ENCODE measurements around the gene ITPK1.
"Not testable (repeated sequence)": the region's sequence is repeated elsewhere in the genome, so short reads cannot be mapped to it uniquely, and the experiment has no call there.

The ITPK1 gene

DNA sequence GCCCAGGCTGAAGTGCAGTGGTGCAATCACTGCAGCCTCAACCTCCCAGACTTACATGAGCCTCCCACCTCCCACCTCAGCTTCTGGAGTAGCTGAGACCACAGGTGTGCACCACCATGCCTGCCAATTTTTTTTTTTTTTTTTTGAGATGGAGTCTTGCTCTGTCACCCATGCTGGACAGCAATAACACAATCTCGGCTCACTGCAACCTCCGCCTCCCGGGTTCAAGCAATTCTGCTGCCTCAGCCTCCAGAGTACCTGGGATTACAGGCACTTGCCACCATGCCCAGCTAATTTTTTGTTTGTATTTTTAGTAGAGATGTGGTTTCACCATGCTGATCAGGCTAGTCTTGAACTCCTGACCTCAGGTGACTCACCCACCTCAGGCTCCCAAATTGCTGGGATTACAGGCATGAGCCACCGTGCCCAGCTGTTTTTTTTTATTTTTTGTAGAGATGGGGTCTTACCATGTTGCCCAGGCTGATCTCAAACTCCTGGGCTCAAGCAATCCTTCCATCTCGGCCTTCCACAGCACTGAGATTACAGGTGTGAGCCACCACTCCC lies 15.6 kb upstream of the ITPK1 start:
- not testable (repeated sequence) for DNase-seq (ENCODE audit: low read depth in 2 of 2)

- DNase-seq (ENCODE audit: low read depth in 2 of 2) = no peak
Observed at GRCh38 chr14:93128725-93129459, 13.2 kb upstream of the ITPK1 start.

- DNase-seq (ENCODE audit: low read depth in 2 of 2) = no peak
Observed at GRCh38 chr14:93126111-93126510, 10.4 kb upstream of the ITPK1 start.

GRCh38 chr14:93122826-93123225 lies 7.1 kb upstream of the ITPK1 start:
- DNase-seq (ENCODE audit: low read depth in 2 of 2) = no peak

DNA sequence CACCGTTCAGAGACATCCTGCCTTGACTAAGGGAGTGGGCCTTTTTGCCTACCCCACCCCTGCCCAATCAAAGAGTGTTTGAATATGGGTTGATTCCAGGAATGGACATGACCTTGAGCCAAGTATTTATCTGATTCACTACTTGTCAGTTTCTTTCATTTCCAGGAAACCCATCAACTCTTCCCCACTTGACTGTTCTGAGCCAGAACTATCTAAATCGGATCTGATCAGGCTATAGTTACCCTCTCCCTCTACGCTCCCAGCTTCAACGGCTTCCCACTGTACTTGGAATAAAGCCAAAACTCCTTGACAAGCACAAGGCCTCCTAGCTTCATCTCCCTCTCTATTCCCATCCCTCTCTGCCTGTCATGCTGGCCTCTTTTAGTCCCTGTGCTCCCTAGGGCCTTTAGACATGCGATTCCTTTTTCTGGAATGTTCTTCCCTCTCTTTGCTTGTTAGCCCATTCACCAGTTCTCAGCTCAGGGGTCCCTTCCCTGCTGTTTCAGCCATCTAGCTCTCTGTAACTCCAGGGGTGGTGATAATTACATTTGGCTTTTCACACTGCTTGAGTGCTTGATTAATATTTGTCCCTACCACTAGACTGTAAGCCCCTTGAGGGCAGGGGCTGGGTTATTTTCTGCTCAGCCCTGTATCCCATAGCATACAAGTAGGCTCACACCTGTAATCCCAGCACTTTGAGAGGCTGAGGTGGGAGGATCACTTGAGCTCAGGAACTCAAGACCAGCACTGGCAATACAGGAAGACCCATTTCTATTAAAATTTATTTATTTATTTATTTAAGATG lies 5.5 kb upstream of the ITPK1 start:
- DNase-seq (ENCODE audit: low read depth in 2 of 2) = no peak

- DNase-seq (ENCODE audit: low read depth in 2 of 2) = no peak
Observed at GRCh38 chr14:93120517-93120916, 4.8 kb upstream of the ITPK1 start.

GRCh38 chr14:93116676-93117200 lies 1.0 kb upstream of the ITPK1 start:
- DNase-seq (ENCODE audit: low read depth in 2 of 2) = no peak

DNA sequence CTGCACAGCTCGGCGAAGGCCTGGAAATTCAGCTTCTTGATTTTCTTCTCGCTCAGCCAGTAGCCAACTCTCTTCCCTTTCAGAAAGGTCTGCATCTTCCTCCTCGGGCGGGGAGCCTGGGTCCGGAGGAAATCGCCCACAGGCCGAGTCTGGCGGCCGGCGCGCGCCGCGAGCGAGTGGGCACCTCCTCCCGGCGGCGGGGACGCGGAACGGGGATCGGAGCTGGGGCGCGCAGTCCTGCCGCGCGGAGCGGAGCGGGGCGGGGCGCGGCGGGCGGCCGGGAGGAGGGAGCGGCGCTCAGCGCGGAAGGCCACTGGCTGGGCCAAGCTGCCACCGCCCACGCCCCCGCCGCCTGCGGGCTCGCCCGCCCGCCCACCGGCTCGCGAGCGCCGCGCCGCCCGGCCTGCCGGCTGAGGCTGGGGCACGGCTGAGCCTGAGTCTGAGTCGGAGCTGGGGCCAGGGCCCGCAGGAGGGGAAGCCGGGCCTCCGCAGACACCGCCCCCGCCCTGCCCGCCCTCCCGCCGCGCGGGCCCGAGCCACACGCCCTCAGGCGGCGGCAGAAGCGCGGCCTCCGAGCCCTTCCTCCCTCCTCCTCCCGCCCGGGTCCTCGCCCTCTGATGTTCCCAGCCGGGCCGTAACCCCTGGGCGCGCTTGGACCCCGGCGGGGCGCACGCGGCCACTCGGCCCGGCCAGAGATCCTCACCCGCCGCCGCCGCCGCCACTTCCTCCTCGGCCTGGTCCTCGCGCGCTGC lies 480 bp downstream of the ITPK1 start:
- DNase-seq (ENCODE audit: low read depth in 2 of 2) = peak; percentile 59 to 69

DNA sequence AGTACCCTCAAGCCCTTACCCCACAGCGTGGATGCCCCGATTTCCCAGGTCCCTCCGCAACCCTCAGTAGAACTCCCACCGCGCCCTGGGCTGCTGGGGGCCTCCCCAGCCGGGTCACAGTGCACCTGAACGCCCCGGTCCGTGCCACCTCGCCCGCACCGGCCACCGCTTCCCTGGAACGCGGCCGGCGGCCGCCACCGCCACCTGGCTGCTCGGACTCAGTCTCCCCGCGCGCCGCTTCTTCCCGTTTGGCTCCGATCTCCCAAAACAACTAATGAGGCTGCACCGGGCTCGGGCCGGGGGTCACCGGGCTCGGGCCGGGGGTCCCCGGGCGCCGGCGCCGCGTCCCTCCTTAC lies 1.0 kb downstream of the ITPK1 start:
- no peak for DNase-seq (ENCODE audit: low read depth in 2 of 2)

- DNase-seq (ENCODE audit: low read depth in 2 of 2) = no peak
Observed at GRCh38 chr14:93114068-93114710, 1.5 kb downstream of the ITPK1 start.

DNA sequence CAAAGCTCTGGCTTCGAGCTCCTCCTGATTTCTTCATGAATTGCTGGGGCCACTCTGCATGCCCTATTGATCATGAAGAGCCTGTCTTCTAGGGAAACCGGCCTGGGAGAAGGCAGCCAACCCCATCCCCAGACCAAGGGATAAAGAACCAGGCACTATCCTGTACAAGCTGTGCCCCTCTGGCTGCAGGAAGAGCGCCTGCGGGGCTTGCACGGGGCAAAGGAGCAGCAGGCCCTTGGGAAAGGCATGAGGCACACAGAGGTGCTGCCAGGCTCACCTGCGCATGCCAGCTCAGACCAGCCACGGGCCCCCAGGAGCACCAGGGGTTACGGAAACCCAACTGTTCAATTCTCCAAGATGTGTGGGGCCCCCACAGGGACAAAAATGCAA lies 2.1 kb downstream of the ITPK1 start:
- DNase-seq (ENCODE audit: low read depth in 2 of 2) = no peak

DNA sequence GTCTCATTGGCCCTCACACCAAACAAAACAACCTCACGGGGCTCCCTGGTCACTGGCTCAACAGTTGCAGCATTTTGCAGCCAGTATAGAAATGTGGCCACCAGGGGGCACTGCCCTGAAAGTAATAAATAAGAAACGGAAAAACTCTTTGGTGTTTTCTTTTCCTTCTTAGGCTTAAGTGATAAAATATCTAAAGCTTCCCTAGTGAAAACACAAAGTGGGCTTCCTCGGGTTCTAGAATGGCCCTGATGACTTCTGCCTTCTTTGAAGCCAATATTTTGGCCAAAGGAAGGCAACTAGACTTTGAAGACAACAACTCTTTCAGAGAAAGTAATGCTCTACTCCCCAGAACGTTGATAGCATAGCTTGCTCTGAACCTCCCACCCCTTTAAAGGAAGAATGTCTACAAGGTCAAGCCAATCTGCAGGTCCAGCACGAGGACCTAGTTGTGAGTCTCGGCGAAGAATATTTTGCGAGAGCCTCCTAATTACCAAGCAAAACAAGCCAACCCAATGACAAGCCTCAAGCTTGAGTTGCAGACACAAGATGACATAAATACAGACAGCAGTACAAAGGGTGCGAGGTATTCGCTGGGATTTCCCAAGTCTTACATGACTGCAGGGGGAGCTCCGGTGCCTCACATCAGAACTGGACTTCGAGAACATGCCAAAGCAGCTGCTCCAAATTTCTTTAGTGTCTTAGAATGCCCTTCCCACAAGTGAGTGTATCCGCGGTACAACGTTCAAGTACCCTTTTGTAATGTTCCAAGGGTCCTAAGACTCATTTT lies 2.6 kb downstream of the ITPK1 start:
- peak; percentile 23 to 41 for DNase-seq (ENCODE audit: low read depth in 2 of 2)

DNA sequence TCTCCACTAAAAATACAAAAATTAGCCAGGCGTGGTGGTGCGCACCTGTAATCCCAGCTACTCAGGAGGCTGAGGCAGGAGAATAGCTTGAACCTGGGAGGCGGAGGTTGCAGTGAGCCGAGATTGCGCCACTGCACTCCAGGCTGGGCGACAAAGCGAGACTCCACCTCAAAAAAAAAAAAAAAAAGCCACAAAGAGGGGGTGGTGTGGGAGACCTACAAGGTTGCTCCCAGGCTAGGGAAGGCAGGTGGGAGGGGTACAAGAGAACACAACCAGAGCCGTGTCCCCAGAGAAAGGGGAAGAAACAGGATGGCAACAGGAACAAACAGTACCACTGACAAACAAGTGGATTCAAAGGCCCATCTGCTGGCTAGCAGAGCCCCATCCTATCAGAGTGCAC lies 4.2 kb downstream of the ITPK1 start:
- not testable (repeated sequence) for DNase-seq (ENCODE audit: low read depth in 2 of 2)

DNA sequence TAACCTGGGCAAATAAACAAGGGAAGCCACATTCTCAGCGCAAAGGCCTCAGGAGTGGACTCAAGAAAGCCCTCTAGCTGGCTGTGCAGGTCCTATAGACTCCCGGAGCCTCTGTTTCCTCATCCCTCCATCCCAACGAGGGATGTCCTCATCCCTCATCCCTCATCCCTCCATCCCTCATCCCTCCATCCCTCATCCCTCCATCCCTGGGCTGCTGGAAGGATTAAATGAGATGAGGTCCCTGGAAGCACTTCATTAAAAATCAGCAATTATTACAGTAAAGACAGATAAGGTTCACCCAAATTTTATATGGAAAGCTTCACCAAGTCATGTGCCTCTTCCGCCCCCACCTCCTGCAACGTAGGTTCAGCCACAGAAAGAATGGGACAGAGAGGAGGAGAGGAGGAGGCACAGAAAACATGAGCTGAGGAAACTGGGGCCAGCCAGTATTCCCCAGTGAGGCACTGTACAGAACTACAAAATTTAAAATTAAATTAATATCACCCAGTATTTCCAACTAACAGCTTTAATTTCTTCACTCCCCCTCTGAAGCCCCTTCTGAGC lies 4.8 kb downstream of the ITPK1 start:
- no peak for DNase-seq (ENCODE audit: low read depth in 2 of 2)

- no peak for DNase-seq (ENCODE audit: low read depth in 2 of 2)
Observed at GRCh38 chr14:93109572-93110481, 5.9 kb downstream of the ITPK1 start.

GRCh38 chr14:93108105-93108504 lies 7.6 kb downstream of the ITPK1 start:
- DNase-seq (ENCODE audit: low read depth in 2 of 2) = no peak

GRCh38 chr14:93107453-93107852 lies 8.3 kb downstream of the ITPK1 start:
- no peak for DNase-seq (ENCODE audit: low read depth in 2 of 2)

GRCh38 chr14:93106541-93107156 lies 9.1 kb downstream of the ITPK1 start:
- DNase-seq (ENCODE audit: low read depth in 2 of 2) = no peak

DNA sequence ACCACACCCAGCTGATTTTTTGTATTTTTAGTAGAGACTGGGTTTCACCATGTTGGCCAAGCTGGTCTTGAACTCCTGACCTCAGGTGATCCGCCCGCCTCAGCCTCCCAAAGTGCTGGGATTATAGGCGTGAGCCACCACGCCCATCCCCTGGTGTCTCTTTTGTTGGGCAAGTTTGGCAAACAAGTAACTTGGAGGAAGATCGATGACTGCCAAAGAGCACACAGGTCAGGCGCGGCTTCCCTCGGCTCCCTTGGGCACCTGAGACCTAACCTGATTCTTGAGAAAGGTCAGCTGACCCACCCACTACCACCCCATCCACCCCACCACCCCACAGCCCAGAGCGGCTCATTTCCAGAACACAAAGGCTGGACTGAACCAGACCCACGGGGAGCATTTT lies 9.9 kb downstream of the ITPK1 start:
- DNase-seq (ENCODE audit: low read depth in 2 of 2) = not testable (repeated sequence)

Measured in fibroblast of skin of left biceps (primary cell).